ENCODE data around the gene DGKK.

DGKK gene, protein sequence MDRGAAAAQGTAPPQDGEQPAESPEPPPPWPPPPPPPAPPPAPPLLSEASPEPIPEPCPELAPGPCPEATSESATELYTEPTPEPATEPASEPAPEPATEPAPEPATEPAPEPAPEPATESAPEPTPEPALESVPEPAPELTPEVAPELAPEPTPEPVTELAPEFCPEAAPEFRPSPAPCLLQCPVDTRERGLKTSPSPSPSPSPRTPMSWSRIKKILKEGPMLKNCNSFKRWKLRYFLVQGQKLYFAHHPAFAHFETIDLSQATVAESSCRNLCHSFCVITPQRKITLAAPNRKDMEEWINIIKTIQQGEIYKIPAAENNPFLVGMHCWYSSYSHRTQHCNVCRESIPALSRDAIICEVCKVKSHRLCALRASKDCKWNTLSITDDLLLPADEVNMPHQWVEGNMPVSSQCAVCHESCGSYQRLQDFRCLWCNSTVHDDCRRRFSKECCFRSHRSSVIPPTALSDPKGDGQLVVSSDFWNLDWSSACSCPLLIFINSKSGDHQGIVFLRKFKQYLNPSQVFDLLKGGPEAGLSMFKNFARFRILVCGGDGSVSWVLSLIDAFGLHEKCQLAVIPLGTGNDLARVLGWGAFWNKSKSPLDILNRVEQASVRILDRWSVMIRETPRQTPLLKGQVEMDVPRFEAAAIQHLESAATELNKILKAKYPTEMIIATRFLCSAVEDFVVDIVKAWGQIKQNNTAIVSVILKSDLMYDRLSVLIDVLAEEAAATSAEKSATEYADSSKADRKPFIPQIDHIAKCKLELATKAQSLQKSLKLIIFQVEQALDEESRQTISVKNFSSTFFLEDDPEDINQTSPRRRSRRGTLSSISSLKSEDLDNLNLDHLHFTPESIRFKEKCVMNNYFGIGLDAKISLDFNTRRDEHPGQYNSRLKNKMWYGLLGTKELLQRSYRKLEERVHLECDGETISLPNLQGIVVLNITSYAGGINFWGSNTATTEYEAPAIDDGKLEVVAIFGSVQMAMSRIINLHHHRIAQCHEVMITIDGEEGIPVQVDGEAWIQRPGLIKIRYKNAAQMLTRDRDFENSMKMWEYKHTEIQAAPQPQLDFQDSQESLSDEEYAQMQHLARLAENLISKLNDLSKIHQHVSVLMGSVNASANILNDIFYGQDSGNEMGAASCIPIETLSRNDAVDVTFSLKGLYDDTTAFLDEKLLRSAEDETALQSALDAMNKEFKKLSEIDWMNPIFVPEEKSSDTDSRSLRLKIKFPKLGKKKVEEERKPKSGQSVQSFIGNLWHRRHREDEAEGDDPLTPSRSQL

DNA sequence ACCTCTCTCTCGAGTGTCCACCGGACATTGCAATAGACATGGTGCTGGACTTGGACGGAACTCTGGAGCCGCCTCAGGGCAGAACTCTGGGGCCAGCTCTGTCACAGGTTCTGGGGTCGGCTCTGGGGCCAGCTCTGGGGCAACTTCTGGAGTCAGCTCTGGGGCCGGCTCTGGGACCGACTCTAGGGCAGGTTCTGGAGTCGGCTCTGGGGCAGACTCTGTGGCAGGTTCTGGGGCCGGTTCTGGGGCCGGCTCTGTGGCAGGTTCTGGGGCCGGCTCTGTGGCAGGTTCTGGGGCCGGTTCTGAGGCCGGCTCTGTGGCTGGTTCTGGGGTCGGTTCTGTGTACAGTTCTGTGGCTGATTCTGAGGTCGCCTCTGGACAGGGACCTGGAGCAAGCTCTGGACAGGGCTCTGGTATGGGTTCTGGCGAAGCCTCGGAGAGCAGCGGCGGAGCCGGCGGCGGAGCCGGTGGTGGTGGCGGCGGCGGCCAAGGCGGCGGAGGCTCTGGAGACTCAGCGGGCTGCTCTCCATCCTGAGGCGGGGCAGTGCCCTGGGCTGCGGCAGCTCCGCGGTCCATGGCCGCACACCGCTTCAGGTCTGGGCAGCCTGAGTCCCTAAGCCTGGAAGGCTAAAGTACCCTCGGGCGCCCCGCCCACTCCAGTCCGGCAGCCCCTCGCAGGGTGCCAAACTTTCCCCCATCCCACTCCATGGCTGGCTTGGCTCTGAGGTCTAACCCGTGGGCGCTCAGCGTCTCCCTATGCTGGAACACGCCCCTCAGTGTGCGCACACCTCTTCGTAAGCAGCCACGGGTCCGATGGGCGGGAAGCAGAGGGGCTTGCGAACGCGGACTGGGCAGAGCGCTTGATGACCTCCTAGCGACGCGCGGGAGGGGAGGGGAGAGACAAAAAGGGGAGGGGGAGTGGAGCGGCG is at the start of gene DGKK:
Gene DGKK (minus strand): TSS at position 723 of the 929 bp plus-strand sequence. CDS start 147 bp downstream, at position 576.
- DNase-seq (ENCODE audit: low read depth in 2 of 2), result no peak

DNA sequence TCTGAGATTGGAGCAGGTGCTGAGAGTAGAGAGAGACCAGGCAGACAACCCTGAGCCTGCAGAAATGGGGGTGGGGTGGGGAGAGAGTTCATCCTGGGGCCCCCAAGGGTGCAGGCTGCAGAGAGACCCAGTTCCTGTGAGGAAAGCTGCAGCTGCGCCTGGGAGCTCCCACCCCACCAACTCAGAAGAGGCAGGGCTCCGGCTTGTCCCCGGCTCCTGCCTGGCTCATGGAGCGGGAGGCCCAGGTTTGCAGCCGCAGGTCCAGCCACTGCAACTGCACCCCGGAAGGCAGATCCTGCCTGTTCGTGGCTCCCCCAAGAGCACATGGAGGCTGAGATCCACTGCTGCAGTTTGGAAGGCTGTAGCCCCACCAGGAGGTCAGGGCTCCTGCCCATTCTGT is 44.2 kb upstream of the DGKK start:
- no peak for DNase-seq (ENCODE audit: low read depth in 2 of 2)

GRCh38 chrX:50497114-50497513 is 26.5 kb upstream of the DGKK start:
- no peak for DNase-seq (ENCODE audit: low read depth in 2 of 2)

DNA sequence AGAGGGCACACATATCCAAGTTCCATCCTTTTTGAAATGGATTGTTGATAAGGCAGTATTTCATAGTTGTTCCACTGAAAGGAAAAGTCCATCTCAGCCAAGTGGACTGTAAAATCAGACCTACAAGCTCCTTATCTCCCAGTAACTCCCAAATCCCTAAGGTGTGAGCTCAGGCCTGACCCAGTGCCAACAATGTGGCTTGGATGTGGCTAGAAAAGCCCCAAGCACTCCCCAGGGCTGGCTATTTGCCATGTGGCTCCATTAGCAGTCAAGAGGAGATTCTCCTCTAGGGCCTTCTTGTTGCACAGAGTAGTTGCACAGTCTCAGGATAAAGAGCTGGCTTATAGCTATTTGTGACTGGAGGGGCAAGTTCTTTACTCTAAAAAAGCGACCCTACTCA is 25.0 kb upstream of the DGKK start:
- no peak for DNase-seq (ENCODE audit: low read depth in 2 of 2)

- DNase-seq (ENCODE audit: low read depth in 2 of 2), result no peak
These were observed 22.1 kb upstream of the DGKK start for GRCh38 chrX:50492720-50493119.

GRCh38 chrX:50484662-50485061 is 14.0 kb upstream of the DGKK start:
- DNase-seq (ENCODE audit: low read depth in 2 of 2), result no peak

DNA sequence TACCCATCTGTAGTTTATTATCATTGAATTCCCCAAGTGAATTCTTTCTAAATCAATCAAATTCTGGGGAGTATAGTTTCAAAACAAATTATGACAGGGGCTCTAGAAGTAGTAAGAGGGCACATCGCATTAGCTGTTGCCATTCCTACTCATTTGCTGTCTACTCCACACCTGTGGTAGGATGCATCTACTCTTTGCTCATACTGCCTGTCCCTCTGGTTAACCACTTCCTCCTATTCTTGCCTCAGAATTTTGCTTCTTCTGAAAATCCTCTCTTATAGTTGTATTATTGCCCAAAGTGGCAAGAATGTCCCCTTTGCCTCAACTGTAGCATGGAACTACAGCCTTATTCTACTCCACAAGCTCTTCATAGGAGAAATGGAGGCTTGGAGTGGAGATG is 12.7 kb upstream of the DGKK start:
- DNase-seq (ENCODE audit: low read depth in 2 of 2), result no peak

- DNase-seq (ENCODE audit: low read depth in 2 of 2), result no peak
These were observed 4.6 kb upstream of the DGKK start for GRCh38 chrX:50475208-50475607.

DNA sequence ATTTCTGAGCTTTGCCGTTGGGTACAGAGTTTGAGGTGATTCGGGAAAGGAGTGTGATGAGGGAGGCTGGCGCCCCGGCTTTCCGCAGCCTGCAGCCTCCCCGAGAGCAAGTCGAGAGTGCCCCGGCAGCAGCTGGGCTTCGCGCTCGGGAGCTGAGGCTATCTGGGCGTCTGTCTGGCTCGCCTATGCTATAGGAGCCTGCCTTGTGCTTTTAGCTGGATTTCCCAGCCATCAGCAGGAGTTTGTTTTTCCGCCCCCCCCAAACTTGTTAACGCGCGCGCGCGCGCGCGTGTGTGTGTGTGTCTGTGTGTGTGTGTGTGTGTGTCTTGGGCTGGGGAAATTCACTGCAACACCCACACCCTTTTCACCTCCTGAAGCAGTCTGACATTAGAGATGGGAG is 765 bp upstream of the DGKK start:
- DNase-seq (ENCODE audit: low read depth in 2 of 2), result no peak

GRCh38 chrX:50469206-50469605 is 1.4 kb downstream of the DGKK start:
- DNase-seq (ENCODE audit: low read depth in 2 of 2), result no peak

DNA sequence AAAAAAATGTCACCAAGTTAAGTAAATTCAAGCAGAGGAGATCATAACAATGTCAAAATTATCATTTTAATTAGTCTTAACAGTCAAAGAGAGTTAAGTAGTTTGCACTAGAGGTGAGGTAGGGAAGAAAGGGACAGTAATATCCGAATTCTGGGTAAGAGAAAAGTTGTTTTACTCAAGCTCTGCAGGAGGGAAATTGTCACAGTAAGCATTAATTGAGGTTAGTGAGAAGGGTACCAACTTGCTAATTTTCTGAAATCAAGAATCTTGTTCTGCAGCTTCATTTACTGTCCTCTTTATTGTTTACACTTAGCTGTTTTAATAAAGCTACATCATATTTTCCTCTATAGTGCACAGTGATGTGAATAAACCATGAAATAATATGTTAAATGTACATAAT is 11.0 kb downstream of the DGKK start:
- no peak for DNase-seq (ENCODE audit: low read depth in 2 of 2)

- DNase-seq (ENCODE audit: low read depth in 2 of 2), result no peak
These were observed 12.1 kb downstream of the DGKK start for GRCh38 chrX:50458483-50458882.

- no peak for DNase-seq (ENCODE audit: low read depth in 2 of 2)
These were observed 13.7 kb downstream of the DGKK start for GRCh38 chrX:50456712-50457484.

DNA sequence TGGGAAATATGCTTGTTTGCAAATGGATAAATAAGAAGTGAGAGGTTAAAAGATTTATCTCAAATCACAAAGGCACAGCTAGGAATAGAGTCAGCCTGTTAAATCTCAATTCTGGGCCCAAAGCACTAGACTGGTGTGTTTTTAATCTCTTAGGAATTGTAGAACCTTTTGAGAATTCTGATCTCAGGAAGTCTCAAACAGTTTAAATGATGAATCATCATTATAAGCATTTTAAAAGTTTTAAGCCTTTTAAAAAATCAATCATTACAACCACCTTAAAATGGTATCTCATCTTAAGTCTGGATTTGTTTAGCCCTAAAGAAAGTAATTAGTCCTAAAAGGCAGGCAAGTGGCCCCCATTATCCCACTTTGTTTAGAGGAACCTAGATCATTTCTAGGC is 17.8 kb downstream of the DGKK start:
- DNase-seq (ENCODE audit: low read depth in 2 of 2), result no peak

GRCh38 chrX:50450324-50450723 is 20.3 kb downstream of the DGKK start:
- no peak for DNase-seq (ENCODE audit: low read depth in 2 of 2)

DNA sequence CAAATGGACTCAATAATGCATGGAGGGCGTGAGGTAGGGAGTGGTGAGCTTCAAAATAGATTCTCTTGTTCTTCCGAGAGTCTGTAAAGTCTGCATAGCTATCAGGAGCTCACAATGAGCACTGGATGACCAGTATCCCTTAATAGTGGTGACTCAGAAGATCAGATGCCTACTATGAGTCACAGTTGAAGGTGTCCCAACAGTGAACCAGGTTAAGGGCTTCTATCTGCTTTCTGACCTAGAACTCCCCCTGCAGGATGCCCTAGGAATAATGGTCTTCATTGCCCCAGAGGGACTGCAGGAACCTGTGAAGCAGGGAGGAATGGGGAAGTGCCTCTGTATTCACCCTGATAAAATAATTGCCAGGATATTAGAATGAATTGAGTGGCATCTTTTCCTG is 22.1 kb downstream of the DGKK start:
- no peak for DNase-seq (ENCODE audit: low read depth in 2 of 2)

DNA sequence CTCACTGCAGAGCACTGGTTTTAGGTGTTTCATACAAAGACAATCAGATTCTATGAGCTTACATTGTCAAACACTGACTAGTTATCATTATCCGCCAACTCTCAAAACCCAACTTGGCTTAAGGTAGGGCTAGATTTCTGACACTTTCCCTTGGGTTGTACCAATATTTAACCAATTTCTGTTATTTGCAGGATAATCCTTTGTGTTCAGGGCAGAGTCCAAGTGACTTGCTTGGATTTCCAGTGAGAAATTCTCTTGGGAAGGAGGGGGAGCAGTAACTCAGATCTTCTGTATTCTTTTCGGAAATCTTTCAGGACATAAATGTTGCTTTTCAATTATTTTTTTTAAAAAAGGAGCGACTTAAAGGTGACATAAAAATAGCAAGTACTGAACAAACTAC is 23.1 kb downstream of the DGKK start:
- no peak for DNase-seq (ENCODE audit: low read depth in 2 of 2)

- no peak for DNase-seq (ENCODE audit: low read depth in 2 of 2)
These were observed 28.1 kb downstream of the DGKK start for GRCh38 chrX:50442426-50443116.

GRCh38 chrX:50436797-50437196 is 33.8 kb downstream of the DGKK start:
- no peak for DNase-seq (ENCODE audit: low read depth in 2 of 2)

GRCh38 chrX:50432829-50433289 is 37.8 kb downstream of the DGKK start:
- no peak for DNase-seq (ENCODE audit: low read depth in 2 of 2)
